Tibial artery (tissue), 4 donors: ENCODE measurements around the gene TYW5.

ENCODE experiments used
- DNase-seq, 2 donors: peaks; one replicate each; pipeline ENCODE4 v3.0.0-alpha.2; 2019
- H3K27ac ChIP-seq, 2 donors: fragments of 200-600 bp; sonication (generic) in 1 of 2; 1 replicate in 1 of 2; 2 replicates in 1 of 2; pipeline ENCODE4 v1.5.1; 2018 to 2019; ENCODE audit warnings: mild to moderate bottlenecking in 1 of 2
- H3K27me3 ChIP-seq, 2 donors: fragments of 200-600 bp; sonication (generic) in 1 of 2; one replicate each; pipeline versions ENCODE4 v1.5.1 to v1.6.0; 2016 to 2019
- H3K36me3 ChIP-seq, 3 donors: fragments of 200-600 bp; sonication (generic) in 2 of 3; one replicate each; pipeline ENCODE4 v1.5.1; 2016 to 2019; ENCODE audit warnings: mild to moderate bottlenecking in 2 of 3
- H3K4me1 ChIP-seq, 4 donors: fragments of 200-600 bp; sonication (generic) in 2 of 4; 1 replicate in 3 of 4; 2 replicates in 1 of 4; pipeline ENCODE4 v1.5.1; 2016 to 2019
- H3K4me3 ChIP-seq, 2 donors: fragments of 200-600 bp; sonication (generic) in 1 of 2; 1 replicate in 1 of 2; 2 replicates in 1 of 2; pipeline ENCODE4 v1.5.1; 2018 to 2019; ENCODE audit warnings: mild to moderate bottlenecking in 2 of 2
- H3K9me3 ChIP-seq, 3 donors: fragments of 200-600 bp; sonication (generic) in 1 of 3; one replicate each; pipeline ENCODE4 v1.5.1; 2016 to 2019
- CTCF ChIP-seq, 2 experiments: fragments of 200-600 bp in 1 of 2; fragments of 450-650 bp in 1 of 2; IDR thresholded peaks; one replicate each; pipeline ENCODE4 v1.5.1; 2017 to 2019; ENCODE audit warnings: antibody characterized with exemption in 2 of 2, mild to moderate bottlenecking in 1 of 2, moderate library complexity in 1 of 2
- intact Hi-C: fragments of 100-400 bp; cut with DNase I; formaldehyde crosslinking; loops from one replicate; pipeline ENCODE4 v1.15.0; 2023; ENCODE audit warnings: low total_unique reads

TYW5 gene

GRCh38 chr2:199973703-199974102, 18.4 kb upstream of the TYW5 start:
- Histone ChIP-seq H3K4me1 (no peaks in the 10 kb centered on the region), H3K36me3 (peaks cover 0 to 33% (median 0%) of the 10 kb centered on the region in 3 donors), H3K27me3 (no peaks in the 10 kb centered on the region), H3K27ac (no peak overlapping the region), H3K9me3 (no peaks in the 10 kb centered on the region), H3K4me3 (no peak overlapping the region)
- peak; percentile 26 to 37 for TF ChIP-seq CTCF (IDR thresholded peaks at IDR 0.05)
- intact Hi-C loops: no loop called here
- no peak for DNase-seq

GRCh38 chr2:199972088-199972626, 16.9 kb upstream of the TYW5 start:
- no peak for DNase-seq
- no peaks in the 10 kb centered on the region for H3K9me3 ChIP-seq
- no peak for TF ChIP-seq CTCF (IDR thresholded peaks at IDR 0.05)
- no peaks in the 10 kb centered on the region for H3K27me3 ChIP-seq
- peaks cover 0 to 33% (median 1%) of the 10 kb centered on the region in 3 donors for H3K36me3 ChIP-seq
- no peak overlapping the region for H3K27ac ChIP-seq
- intact Hi-C loops: no loop called here
- no peak overlapping the region for H3K4me3 ChIP-seq
- no peaks in the 10 kb centered on the region for H3K4me1 ChIP-seq

- Histone ChIP-seq H3K4me1 (no peaks in the 10 kb centered on the region), H3K27me3 (no peaks in the 10 kb centered on the region), H3K4me3 (no peak overlapping the region), H3K27ac (no peak overlapping the region), H3K9me3 (no peaks in the 10 kb centered on the region), H3K36me3 (peaks cover 16 to 62% (median 33%) of the 10 kb centered on the region in 3 donors)
- DNase-seq: no peak
- intact Hi-C loops: no loop called here
- no peak for TF ChIP-seq CTCF (IDR thresholded peaks at IDR 0.05)
Measured at GRCh38 chr2:199968126-199968525, 12.8 kb upstream of the TYW5 start.

GRCh38 chr2:199966976-199967375, 11.7 kb upstream of the TYW5 start:
- Histone ChIP-seq H3K4me3 (no peak overlapping the region), H3K4me1 (no peaks in the 10 kb centered on the region), H3K27ac (no peak overlapping the region), H3K9me3 (no peaks in the 10 kb centered on the region), H3K27me3 (no peaks in the 10 kb centered on the region), H3K36me3 (peaks cover 26 to 65% (median 45%) of the 10 kb centered on the region in 3 donors)
- no peak for DNase-seq
- intact Hi-C loops: no loop called here
- TF ChIP-seq CTCF (IDR thresholded peaks at IDR 0.05): no peak

- peaks cover 31 to 71% (median 50%) of the 10 kb centered on the region in 3 donors for H3K36me3 ChIP-seq
- H3K4me3 ChIP-seq: no peak overlapping the region
- DNase-seq: no peak
- no peaks in the 10 kb centered on the region for H3K4me1 ChIP-seq
- H3K27ac ChIP-seq: no peak overlapping the region
- no peak for TF ChIP-seq CTCF (IDR thresholded peaks at IDR 0.05)
- H3K27me3 ChIP-seq: no peaks in the 10 kb centered on the region
- intact Hi-C loops: no loop called here
- no peaks in the 10 kb centered on the region for H3K9me3 ChIP-seq
Measured at GRCh38 chr2:199966405-199966804, 11.1 kb upstream of the TYW5 start.

GRCh38 chr2:199962203-199962602, 6.9 kb upstream of the TYW5 start:
- DNase-seq: no peak
- H3K9me3 ChIP-seq: no peaks in the 10 kb centered on the region
- H3K27me3 ChIP-seq: no peaks in the 10 kb centered on the region
- intact Hi-C loops: no loop called here
- no peak overlapping the region for H3K27ac ChIP-seq
- peaks cover 54 to 75% (median 64%) of the 10 kb centered on the region in 3 donors for H3K36me3 ChIP-seq
- H3K4me3 ChIP-seq: no peak overlapping the region
- TF ChIP-seq CTCF (IDR thresholded peaks at IDR 0.05): no peak
- H3K4me1 ChIP-seq: peaks cover 0 to 14% (median 5%) of the 10 kb centered on the region in 4 donors
